Measurements from ENCODE around the gene TRIM58.
A peak's percentile ranks its signal among the peaks of the same experiment; 100 is the strongest.

TRIM58 gene

DNA sequence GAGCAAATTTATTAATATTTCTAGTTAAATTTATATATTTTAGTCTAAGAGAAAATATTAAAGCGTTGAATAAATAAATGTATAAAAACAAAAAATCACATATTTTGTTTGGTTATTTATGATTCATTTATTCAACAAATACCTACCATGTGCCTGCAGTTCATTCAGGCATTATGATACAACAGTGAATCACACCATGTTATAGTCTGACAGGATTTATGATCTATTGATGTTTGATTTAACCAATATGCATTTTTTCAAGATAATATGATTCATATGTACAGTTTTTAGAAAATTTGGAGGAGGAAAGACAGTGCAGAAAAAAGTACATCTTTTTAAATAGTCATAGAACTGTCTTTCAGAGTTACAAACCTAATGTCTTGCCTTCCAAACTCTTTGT lies 7.4 kb upstream of the TRIM58 start:
- no peak for DNase-seq (ENCODE audit: low read depth, low spot score)
- H3K27me3 ChIP-seq (ENCODE audit: insufficient read depth, insufficient read length), result no peaks in the 10 kb centered on the region
- TF ChIP-seq ZNF274 (IDR thresholded peaks at IDR 0.05; ENCODE audit: low read depth, low read length), result no peak
- TF ChIP-seq SUZ12 (IDR thresholded peaks at IDR 0.05; ENCODE audit: extremely low read depth, insufficient read depth, insufficient read length), result no peak
- TF ChIP-seq YY1 (IDR thresholded peaks at IDR 0.05; ENCODE audit: insufficient read depth, insufficient read length), result no peak

GRCh38 chr1:247854899-247855545 lies 2.0 kb upstream of the TRIM58 start:
- H3K9me3 ChIP-seq (ENCODE audit: insufficient read depth, low read length), result no peaks in the 10 kb centered on the region
- H3K9ac ChIP-seq (ENCODE audit: insufficient read length, low read depth), result no peak overlapping the region
- no peak overlapping the region for H3K4me3 ChIP-seq (ENCODE audit: insufficient read length, low read depth)
- no peaks in the 10 kb centered on the region for H3K36me3 ChIP-seq (ENCODE audit: insufficient read depth, insufficient read length, low read length)
- TF ChIP-seq ZNF274 (IDR thresholded peaks at IDR 0.05; ENCODE audit: low read depth, low read length) (no peak), YY1 (IDR thresholded peaks at IDR 0.05; ENCODE audit: insufficient read depth, insufficient read length) (no peak), SUZ12 (IDR thresholded peaks at IDR 0.05; ENCODE audit: extremely low read depth, insufficient read depth, insufficient read length) (no peak)
- no peak for DNase-seq (ENCODE audit: low read depth, low spot score)
- peaks cover 6% of the 10 kb centered on the region for H3K27me3 ChIP-seq (ENCODE audit: insufficient read depth, insufficient read length)
- H3K4me1 ChIP-seq (ENCODE audit: insufficient read depth, insufficient read length), result no peaks in the 10 kb centered on the region

More for the DNA sequence above, 7.4 kb upstream of the TRIM58 start:
- no peaks in the 10 kb centered on the region for H3K36me3 ChIP-seq (ENCODE audit: insufficient read depth, insufficient read length, low read length)
- no peak overlapping the region for H3K9ac ChIP-seq (ENCODE audit: insufficient read length, low read depth)
- no peak overlapping the region for H3K4me3 ChIP-seq (ENCODE audit: insufficient read length, low read depth)
- peaks cover 6% of the 10 kb centered on the region for H3K4me1 ChIP-seq (ENCODE audit: insufficient read depth, insufficient read length)
- no peaks in the 10 kb centered on the region for H3K9me3 ChIP-seq (ENCODE audit: insufficient read depth, low read length)

- H3K4me3 ChIP-seq (ENCODE audit: insufficient read length, low read depth), result no peak overlapping the region
- H3K9ac ChIP-seq (ENCODE audit: insufficient read length, low read depth), result no peak overlapping the region
- DNase-seq (ENCODE audit: low read depth, low spot score), result no peak
- TF ChIP-seq ZNF274 (IDR thresholded peaks at IDR 0.05; ENCODE audit: low read depth, low read length), result no peak
- H3K27me3 ChIP-seq (ENCODE audit: insufficient read depth, insufficient read length), result peaks cover 6% of the 10 kb centered on the region
- no peaks in the 10 kb centered on the region for H3K9me3 ChIP-seq (ENCODE audit: insufficient read depth, low read length)
- H3K36me3 ChIP-seq (ENCODE audit: insufficient read depth, insufficient read length, low read length), result peaks cover 7% of the 10 kb centered on the region
- H3K4me1 ChIP-seq (ENCODE audit: insufficient read depth, insufficient read length), result no peaks in the 10 kb centered on the region
These were observed 1.1 kb upstream of the TRIM58 start for GRCh38 chr1:247855911-247856310.

- no peak for TF ChIP-seq SUZ12 (IDR thresholded peaks at IDR 0.05; ENCODE audit: extremely low read depth, insufficient read depth, insufficient read length)
- no peak for TF ChIP-seq YY1 (IDR thresholded peaks at IDR 0.05; ENCODE audit: insufficient read depth, insufficient read length)
- no peak for TF ChIP-seq ZNF274 (IDR thresholded peaks at IDR 0.05; ENCODE audit: low read depth, low read length)
- Histone ChIP-seq H3K36me3 (ENCODE audit: insufficient read depth, insufficient read length, low read length) (peaks cover 14% of the 10 kb centered on the region), H3K9me3 (ENCODE audit: insufficient read depth, low read length) (no peaks in the 10 kb centered on the region), H3K9ac (ENCODE audit: insufficient read length, low read depth) (peak overlapping the region; percentile 90), H3K27me3 (ENCODE audit: insufficient read depth, insufficient read length) (peaks cover 6% of the 10 kb centered on the region), H3K4me1 (ENCODE audit: insufficient read depth, insufficient read length) (no peaks in the 10 kb centered on the region), H3K4me3 (ENCODE audit: insufficient read length, low read depth) (peak overlapping the region; percentile 77)
- no peak for DNase-seq (ENCODE audit: low read depth, low spot score)
These were observed 1.1 kb downstream of the TRIM58 start for GRCh38 chr1:247857985-247858619.

- TF ChIP-seq YY1 (IDR thresholded peaks at IDR 0.05; ENCODE audit: insufficient read depth, insufficient read length) (no peak), ZNF274 (IDR thresholded peaks at IDR 0.05; ENCODE audit: low read depth, low read length) (no peak), SUZ12 (IDR thresholded peaks at IDR 0.05; ENCODE audit: extremely low read depth, insufficient read depth, insufficient read length) (no peak)
- Histone ChIP-seq H3K4me1 (ENCODE audit: insufficient read depth, insufficient read length) (no peaks in the 10 kb centered on the region), H3K9ac (ENCODE audit: insufficient read length, low read depth) (no peak overlapping the region), H3K27me3 (ENCODE audit: insufficient read depth, insufficient read length) (peaks cover 5% of the 10 kb centered on the region), H3K9me3 (ENCODE audit: insufficient read depth, low read length) (no peaks in the 10 kb centered on the region), H3K4me3 (ENCODE audit: insufficient read length, low read depth) (no peak overlapping the region), H3K36me3 (ENCODE audit: insufficient read depth, insufficient read length, low read length) (peaks cover 34% of the 10 kb centered on the region)
- no peak for DNase-seq (ENCODE audit: low read depth, low spot score)
These were observed 5.8 kb downstream of the TRIM58 start for GRCh38 chr1:247862756-247863155.

- peaks cover 52% of the 10 kb centered on the region for H3K36me3 ChIP-seq (ENCODE audit: insufficient read depth, insufficient read length, low read length)
These were observed 7.7 kb downstream of the TRIM58 start for GRCh38 chr1:247864644-247865043.

GRCh38 chr1:247865416-247865815 lies 8.4 kb downstream of the TRIM58 start:
- TF ChIP-seq YY1 (IDR thresholded peaks at IDR 0.05; ENCODE audit: insufficient read depth, insufficient read length), result no peak
- no peak for TF ChIP-seq ZNF274 (IDR thresholded peaks at IDR 0.05; ENCODE audit: low read depth, low read length)
- no peak for TF ChIP-seq SUZ12 (IDR thresholded peaks at IDR 0.05; ENCODE audit: extremely low read depth, insufficient read depth, insufficient read length)
- Histone ChIP-seq H3K9me3 (ENCODE audit: insufficient read depth, low read length) (no peaks in the 10 kb centered on the region), H3K36me3 (ENCODE audit: insufficient read depth, insufficient read length, low read length) (peaks cover 56% of the 10 kb centered on the region), H3K4me1 (ENCODE audit: insufficient read depth, insufficient read length) (no peaks in the 10 kb centered on the region), H3K4me3 (ENCODE audit: insufficient read length, low read depth) (no peak overlapping the region), H3K27me3 (ENCODE audit: insufficient read depth, insufficient read length) (no peaks in the 10 kb centered on the region), H3K9ac (ENCODE audit: insufficient read length, low read depth) (no peak overlapping the region)
- DNase-seq (ENCODE audit: low read depth, low spot score), result no peak

More at GRCh38 chr1:247864644-247865043, 7.7 kb downstream of the TRIM58 start:
- H3K9ac ChIP-seq (ENCODE audit: insufficient read length, low read depth), result no peak overlapping the region
- TF ChIP-seq YY1 (IDR thresholded peaks at IDR 0.05; ENCODE audit: insufficient read depth, insufficient read length), result no peak
- no peaks in the 10 kb centered on the region for H3K9me3 ChIP-seq (ENCODE audit: insufficient read depth, low read length)
- DNase-seq (ENCODE audit: low read depth, low spot score), result no peak
- no peak overlapping the region for H3K4me3 ChIP-seq (ENCODE audit: insufficient read length, low read depth)
- H3K27me3 ChIP-seq (ENCODE audit: insufficient read depth, insufficient read length), result no peaks in the 10 kb centered on the region
- no peaks in the 10 kb centered on the region for H3K4me1 ChIP-seq (ENCODE audit: insufficient read depth, insufficient read length)

Data from NT2/D1 (cell line).